Right ventricle myocardium inferior (tissue), 1 donor: ENCODE data around the gene STIM1. TPM values are rescaled to one million over a fixed set of nuclear protein-coding genes. Genes with fewer than 3 reads are reported as not detected.
"Not testable (repeated sequence)": the region's sequence is repeated elsewhere in the genome, so short reads cannot be mapped to it uniquely, and the experiment has no call there.

Experiments used
- ATAC-seq: fragments of 200-7000 bp; cut with Tn5 transposase; one replicate; pipeline ENCODE4 v1.9.1; 2020; ENCODE audit warnings: mild to moderate bottlenecking, moderate library complexity
- DNase-seq: peaks from one replicate; pipeline ENCODE4 v3.0.0; 2021; ENCODE audit errors: missing footprints
- intact Hi-C: fragments of 100-400 bp; cut with DNase I; formaldehyde crosslinking; loops from one replicate; pipeline ENCODE4 v1.11.0; 2022
- long read RNA-seq: library from polyadenylated mRNA; unstranded; transcript quantifications from one replicate; pipeline ENCODE4 v2.0.0, GENCODE V29; 2021
- total RNA-seq: library from RNA; stranded (reverse); fragmentation: NEBNext Ultra II Directional; extraction: Animal tissue kit (Norgen Biotek cat#: 25700); gene quantifications from one replicate; pipeline ENCODE4 v1.2.1, GENCODE V29; 2021
- donor health status: DM: no; HTN: yes; CAD: no; lungs with severe emphysema.

The STIM1 gene
- 28.9 TPM for total RNA-seq
- long read RNA-seq, full-length matches to known transcripts, result 4 of 18 reads
- long read RNA-seq, partial matches to known transcripts, result 4 of 18 reads
- long read RNA-seq, other reads (novel, unspliced or antisense), result 10 of 18 reads

DNA sequence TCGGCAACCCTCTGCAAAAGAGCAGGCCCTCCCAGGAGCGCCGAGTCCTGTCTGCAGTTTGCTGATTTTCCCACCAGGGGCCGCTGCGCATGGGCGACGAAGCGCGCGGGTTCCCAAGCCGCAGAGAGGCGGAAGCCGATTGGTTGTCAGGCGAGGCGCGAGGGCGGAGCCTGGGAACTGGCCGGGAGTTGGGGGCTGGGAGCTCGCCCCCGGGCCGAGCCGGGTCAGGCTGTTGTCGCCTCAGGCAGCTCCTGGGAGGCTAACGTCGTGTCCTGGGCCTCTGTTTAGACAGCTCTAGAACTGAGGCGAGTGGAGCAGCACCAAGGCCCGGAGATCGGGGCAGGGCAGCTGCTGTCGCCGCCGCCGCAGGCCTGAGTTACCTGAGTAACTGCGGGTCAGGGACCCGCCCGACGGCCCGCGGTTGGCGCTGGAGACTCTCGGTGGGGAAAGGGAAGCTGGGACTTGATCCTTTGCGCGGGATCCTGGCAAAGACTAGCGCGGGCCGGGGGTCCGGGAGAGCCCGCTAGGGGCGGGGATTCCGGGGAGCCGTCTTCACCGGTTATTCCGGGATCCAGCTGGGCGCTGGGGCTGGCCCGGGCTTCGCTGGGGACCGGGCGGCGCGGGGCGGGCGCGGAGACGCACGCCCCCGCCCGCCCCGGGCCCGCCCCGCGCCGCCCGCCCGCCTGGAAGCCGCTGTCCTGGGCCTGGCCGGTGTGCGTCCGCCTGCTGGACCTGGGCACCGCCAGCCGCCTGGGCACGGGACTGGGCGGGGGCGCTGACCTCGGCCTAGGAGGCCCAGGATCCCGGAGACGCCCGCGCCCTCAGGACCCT lies at the start of gene STIM1:
Gene STIM1 (plus strand): TSS at position 688 of the 831 bp plus-strand sequence. CDS start 607 bp downstream, outside the sequence.
- ATAC-seq, result peak; percentile 93
- intact Hi-C loops, result loop anchor here (1.0 to 5.0 kb wide), 2 partner anchors 132 to 217 kb away; no protein-coding TSS in a partner anchor
- peak; percentile 97 for DNase-seq

GRCh38 chr11:3807909-3808860 lies 47.3 kb upstream of the STIM1 start, which contains the start of gene PGAP2:
PGAP2 (plus strand) TSS chr11:3808560; CDS start chr11:3811260, 2,700 bp downstream.
- intact Hi-C loops, result no loop called here
- peak; percentile 89 for DNase-seq
- ATAC-seq, result peak; percentile 69

DNA sequence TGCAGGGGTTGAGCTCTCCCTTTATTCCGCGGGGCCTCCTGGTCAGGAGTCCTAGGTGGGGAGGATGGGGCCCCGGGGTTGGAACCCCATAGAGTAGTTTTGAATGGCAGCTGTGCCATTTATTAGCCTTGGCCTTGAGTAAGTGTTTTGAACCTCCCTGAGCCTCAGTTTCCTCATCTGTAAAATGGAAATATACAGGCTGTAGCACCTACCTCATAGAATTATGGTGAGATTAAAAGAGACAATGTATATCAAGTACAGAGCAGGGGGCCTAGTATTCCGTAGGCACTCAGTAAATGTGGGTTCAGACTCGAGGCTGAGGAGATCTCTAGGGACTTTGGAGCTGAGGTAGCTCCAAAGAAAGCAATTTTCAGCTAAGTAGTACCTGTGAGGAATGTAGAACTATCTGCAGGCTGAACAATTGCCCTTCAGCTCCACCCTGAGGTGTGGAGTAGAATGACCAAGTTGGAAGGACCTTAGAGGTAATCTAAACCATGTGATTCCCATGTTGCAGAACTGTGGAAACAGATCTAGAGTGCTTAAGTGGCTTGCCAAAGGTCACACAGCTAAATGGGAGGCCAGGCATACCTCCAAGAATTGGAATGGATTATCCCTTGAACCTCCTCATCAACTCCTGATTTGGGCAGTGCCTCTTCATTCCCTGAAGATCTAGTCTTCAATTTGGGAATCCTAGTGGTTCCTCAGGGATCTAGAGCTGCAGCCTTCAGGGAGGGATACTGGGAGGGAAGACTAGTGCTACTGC lies 46.4 kb upstream of the STIM1 start:
- ATAC-seq, result peak; percentile 51
- intact Hi-C loops, result no loop called here
- DNase-seq, result no peak

DNA sequence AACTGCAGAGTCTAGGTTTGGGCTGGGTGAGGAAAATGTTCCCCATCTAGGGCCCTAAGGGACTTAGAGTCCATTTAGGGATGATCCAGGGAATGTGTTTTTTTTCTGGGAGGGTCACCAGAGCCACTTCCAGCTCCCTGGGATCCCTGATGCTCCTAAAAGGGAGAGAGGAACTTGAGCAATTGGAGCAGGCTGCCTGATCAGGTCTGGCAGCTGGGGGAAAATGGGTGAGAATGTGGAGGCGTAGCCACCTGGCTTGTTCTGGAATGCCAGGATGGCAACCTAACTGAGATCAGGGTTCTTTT lies 45.9 kb upstream of the STIM1 start:
- DNase-seq, result no peak
- ATAC-seq, result no peak
- intact Hi-C loops, result no loop called here

- ATAC-seq (no peak), DNase-seq (no peak)
- intact Hi-C loops, result no loop called here
These were observed 45.0 kb upstream of the STIM1 start for GRCh38 chr11:3810446-3810845.

DNA sequence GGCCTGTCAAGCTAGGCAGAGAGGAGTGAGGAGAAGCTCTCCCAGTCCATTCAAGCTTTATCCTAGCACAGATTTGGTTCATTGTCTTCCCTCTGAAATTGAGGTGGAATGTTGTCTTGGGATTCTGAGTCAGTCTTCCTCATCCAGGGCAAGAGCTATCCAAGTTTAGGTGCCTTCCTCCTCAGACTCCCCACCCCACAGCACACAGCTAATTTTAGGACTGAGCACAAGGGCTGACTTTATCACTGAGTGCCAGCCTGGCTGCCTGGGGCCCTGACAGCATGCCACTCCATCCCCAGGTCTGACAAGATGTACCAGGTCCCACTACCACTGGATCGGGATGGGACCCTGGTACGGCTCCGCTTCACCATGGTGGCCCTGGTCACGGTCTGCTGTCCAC lies 44.5 kb upstream of the STIM1 start:
- ATAC-seq (peak; percentile 55), DNase-seq (no peak)
- intact Hi-C loops, result no loop called here

- ATAC-seq, intact Hi-C loops, DNase-seq: not testable (repeated sequence)
These were observed 40.6 kb upstream of the STIM1 start for GRCh38 chr11:3814832-3815231.

- intact Hi-C loops, result no loop called here
- ATAC-seq (peak; percentile 53), DNase-seq (no peak)
These were observed 39.6 kb upstream of the STIM1 start for GRCh38 chr11:3815845-3816244.

DNA sequence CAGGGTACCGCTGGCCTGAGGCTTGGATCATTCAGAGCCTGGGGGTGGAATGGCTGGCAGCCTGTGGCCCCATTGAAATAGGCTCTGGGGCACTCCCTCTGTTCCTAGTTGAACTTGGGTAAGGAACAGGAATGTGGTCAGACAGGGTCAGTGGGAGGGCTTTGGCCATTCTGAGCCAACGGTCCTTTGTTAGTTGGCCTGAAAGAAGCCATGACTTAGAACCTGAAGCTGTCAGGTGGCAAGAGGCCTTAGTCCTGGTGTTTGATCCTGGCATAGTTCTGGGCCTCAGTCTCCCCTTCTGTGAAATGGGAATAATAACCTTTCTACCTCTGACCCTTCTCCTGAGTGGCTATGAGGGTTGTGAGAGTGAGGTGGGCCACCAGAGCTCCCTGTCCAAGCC lies 38.8 kb upstream of the STIM1 start:
- ATAC-seq (no peak), DNase-seq (no peak)
- intact Hi-C loops, result no loop called here

- DNase-seq (no peak), ATAC-seq (no peak)
These were observed 38.2 kb upstream of the STIM1 start for GRCh38 chr11:3817181-3817800.

GRCh38 chr11:3820971-3821370 lies 34.5 kb upstream of the STIM1 start:
- ATAC-seq, result no peak
- no peak for DNase-seq
- intact Hi-C loops, result no loop called here

More at GRCh38 chr11:3817181-3817800, 38.2 kb upstream of the STIM1 start:
- intact Hi-C loops, result no loop called here

DNA sequence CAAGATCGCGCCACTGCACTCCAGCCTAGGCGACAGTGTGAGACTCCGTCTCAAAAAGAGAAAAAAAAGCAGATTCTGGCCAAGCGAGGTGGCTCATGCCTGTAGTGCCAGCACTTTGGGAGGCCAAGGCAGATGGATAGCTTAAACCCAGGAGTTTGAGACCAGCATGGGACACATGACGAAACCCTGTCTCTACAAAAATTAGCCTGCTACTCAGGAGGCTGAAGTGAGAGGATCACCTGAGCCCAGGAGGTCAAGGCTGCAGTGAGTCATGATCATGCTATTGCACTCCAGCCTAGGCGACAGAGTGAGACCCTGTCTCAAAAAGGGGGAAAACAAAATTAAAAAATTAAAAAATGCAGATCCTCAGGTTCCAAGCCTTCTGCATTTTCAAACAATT lies 33.2 kb upstream of the STIM1 start:
- ATAC-seq, result no peak
- intact Hi-C loops, result no loop called here
- no peak for DNase-seq

DNA sequence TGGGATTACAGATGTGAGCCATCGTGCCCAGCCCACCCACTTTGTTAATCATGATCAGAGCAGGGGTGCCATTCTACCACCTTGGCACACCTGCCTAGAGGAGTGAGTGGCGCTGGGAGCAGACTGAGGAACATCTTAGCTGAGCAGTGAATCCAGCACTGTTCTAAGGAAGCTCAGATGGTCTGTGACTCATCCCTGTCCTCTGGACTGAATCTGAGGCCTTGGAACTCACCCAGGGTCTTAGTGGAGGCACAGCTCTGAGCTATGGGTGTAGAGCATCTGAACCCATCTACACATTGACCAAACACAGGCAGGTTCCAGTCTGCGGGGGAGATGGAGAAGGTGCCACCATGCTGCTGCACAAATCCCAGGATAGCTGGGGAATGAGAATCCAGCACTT lies 32.2 kb upstream of the STIM1 start:
- ATAC-seq, result no peak

DNA sequence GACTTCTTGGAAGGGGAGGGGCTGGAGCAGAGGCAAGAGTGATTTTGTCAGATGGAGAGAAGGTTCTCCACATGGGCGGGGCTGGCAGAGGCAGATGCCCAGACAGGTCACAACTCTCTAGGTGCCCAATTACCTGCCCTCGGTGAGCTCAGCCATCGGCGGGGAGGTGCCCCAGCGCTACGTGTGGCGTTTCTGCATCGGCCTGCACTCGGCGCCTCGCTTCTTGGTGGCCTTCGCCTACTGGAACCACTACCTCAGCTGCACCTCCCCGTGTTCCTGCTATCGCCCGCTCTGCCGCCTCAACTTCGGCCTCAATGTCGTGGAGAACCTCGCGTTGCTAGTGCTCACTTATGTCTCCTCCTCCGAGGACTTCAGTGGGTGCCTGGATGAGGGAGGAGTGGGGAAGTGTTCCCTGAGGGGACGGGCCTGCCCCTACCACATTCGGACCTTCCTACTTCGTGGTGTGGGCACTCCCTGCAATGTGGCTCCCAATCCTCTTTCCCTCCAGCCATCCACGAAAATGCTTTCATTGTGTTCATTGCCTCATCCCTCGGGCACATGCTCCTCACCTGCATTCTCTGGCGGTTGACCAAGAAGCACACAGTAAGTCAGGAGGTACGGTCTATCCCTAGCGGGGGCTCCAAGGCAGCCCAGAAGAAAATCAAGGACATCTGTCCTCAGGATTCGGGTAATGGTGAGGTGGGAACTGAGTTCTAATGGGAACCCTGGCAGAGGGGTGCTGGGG lies 31.5 kb upstream of the STIM1 start:
- ATAC-seq (no peak), DNase-seq (no peak)
- intact Hi-C loops, result no loop called here

More for the DNA sequence above, 32.2 kb upstream of the STIM1 start:
- intact Hi-C loops, result no loop called here
- no peak for DNase-seq

DNA sequence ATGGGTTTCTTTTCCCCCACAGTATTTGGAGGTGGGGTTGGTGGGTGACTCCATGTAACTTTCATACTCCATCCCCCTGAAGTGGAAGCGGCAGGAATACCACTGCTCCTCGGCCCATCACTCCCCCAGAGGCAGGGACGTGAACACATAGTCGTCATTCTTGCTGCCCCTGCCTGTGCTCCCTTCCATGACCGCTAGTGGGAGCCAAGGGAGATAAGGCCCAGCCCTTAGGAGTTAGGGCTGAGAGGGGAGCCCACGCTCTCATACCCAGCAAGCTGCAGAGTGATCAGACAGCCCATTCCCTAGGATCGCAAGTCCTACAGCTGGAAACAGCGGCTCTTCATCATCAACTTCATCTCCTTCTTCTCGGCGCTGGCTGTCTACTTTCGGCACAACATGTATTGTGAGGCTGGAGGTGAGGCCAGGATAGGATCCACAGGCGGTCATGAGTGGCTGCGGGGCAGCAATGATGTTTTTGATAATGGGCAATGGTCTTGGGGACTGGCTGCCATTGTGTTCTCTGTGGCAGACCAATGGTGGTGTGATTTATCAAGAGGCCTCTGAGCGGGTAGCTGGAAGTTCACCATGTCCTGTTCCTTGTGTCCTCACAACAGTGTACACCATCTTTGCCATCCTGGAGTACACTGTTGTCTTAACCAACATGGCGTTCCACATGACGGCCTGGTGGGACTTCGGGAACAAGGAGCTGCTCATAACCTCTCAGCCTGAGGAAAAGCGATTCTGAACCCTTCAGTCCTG lies 30.6 kb upstream of the STIM1 start:
- intact Hi-C loops, result no loop called here
- peak; percentile 62 for ATAC-seq

GRCh38 chr11:3825473-3826154 lies 29.9 kb upstream of the STIM1 start:
- ATAC-seq, result peak; percentile 29
- DNase-seq, result no peak
- intact Hi-C loops, result no loop called here

More for the DNA sequence above, 30.6 kb upstream of the STIM1 start:
- no peak for DNase-seq
